Fibroblast of pulmonary artery (primary cell): Measurements from ENCODE around the gene TBC1D16.

Experiments
- DNase-seq: peaks from one replicate; pipeline ENCODE4 v3.0.0-alpha.2; 2010; ENCODE audit warnings: low read depth
- H3K4me3 ChIP-seq: replicated peaks from 2 replicates; pipeline ENCODE4 v1.5.1; 2011; ENCODE audit warnings: low read depth, mild to moderate bottlenecking, control low read depth, low read length, moderate library complexity
- TF ChIP-seq, protein P1 (sequence below): IDR thresholded peaks from 2 replicates; pipeline ENCODE4 v1.5.1; 2011; ENCODE audit warnings: mild to moderate bottlenecking, control low read depth, low read length, inconsistent platforms; ENCODE audit errors: missing control alignments

Gene TBC1D16

DNA sequence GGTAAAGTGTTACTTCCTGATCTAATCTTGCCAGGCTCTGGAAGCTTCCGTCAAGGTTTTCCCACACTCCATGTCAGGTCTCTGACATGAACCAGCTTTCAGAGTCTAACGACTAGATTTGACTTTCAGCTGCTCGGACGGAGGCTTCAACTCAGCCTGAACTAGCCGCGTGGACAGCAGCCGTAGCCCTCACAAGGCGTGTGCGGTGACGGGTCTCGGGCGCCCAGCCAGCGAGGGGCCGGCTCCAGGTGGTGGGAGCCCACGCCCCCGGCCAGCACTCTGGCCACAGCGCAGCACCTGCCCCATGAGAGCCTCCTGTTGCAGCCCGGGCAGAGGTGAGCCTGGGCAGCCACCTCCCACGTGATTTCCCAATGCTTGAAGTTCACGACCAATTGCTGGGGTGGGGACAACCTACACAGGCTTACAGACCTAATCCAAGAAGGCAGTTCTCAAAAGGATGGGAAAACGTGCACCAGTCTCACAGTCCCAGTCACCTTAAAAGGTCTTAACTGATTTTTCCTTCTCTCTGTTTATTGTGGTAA is 45.5 kb downstream of the TBC1D16 start:
- TF ChIP-seq, protein P1, sequence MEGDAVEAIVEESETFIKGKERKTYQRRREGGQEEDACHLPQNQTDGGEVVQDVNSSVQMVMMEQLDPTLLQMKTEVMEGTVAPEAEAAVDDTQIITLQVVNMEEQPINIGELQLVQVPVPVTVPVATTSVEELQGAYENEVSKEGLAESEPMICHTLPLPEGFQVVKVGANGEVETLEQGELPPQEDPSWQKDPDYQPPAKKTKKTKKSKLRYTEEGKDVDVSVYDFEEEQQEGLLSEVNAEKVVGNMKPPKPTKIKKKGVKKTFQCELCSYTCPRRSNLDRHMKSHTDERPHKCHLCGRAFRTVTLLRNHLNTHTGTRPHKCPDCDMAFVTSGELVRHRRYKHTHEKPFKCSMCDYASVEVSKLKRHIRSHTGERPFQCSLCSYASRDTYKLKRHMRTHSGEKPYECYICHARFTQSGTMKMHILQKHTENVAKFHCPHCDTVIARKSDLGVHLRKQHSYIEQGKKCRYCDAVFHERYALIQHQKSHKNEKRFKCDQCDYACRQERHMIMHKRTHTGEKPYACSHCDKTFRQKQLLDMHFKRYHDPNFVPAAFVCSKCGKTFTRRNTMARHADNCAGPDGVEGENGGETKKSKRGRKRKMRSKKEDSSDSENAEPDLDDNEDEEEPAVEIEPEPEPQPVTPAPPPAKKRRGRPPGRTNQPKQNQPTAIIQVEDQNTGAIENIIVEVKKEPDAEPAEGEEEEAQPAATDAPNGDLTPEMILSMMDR = no peak
- DNase-seq = no peak
- no peak overlapping the region for H3K4me3 ChIP-seq

DNA sequence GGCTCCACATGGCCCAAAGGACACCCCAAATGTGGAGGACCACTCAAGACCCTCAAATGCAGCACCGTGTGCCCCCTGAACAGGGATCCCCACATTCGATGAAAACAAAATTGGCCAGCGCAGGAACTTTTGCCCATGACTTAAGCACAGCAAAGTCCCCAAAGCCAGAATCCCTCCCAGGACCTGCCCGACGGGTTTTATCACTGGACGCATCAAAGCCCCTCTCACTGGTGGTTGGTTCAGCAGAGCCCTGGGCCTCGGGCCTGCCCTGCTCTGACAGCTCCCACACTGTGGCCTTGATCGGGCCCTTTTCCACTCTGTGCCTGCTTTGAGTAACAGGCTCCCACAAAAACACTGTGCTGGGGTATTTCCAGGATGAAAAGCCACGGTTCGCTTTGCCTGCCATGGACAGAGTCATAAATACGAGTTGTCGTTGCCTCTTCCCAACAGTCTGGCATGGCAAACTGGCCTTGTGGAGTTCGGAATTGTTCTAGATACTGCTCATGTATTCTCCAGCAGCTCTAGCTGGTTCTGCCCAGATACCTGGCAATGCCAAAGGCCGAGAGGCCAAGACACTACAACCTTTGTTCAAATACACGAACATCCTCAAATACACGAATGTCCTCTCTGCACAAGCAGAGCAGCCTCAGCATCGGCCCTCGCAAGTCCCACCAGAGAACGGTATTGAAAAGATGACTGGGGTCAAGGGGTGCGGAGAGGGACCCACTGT is 46.4 kb downstream of the TBC1D16 start:
- DNase-seq = no peak
- H3K4me3 ChIP-seq = no peak overlapping the region
- TF ChIP-seq, protein P1 = no peak

DNA sequence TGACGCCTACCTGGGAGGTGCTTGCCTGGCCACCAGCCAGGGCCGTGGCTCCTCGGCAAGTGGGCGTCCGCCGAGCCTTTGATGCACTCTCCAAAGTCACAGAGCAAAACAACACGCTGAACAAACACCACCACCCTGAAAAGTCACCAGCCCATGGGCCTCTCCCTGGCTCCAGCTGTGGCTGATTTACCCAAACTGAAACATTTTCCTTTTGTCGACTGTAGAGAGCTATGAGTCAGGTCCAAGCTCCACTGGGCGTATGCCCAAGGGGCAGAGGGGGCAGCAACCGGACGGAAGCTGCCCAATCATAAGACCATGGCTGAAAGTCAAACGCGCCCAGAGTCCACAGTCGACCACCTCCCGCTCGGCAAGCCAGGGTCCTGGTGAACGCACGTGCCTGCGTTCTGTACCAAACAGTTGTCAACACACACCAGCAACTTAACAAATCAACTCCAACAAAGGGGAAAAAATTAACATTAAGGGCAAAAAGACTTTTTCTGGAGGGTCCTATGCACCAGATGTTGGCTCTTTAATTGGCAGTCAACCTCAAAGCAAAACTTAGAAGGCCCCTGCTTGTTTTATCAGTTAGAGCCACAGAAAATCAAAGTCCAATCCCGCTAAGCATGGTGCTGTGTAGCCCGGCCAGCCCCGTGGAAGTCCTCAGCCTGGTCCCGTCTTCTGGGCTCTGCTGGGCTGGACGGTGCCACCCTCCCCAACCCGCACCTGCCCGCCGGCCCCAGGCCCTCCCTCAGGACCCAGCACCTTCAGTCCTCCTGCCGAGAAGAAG is 47.3 kb downstream of the TBC1D16 start:
- peak; percentile 76 for DNase-seq
- TF ChIP-seq, protein P1 = no peak

DNA sequence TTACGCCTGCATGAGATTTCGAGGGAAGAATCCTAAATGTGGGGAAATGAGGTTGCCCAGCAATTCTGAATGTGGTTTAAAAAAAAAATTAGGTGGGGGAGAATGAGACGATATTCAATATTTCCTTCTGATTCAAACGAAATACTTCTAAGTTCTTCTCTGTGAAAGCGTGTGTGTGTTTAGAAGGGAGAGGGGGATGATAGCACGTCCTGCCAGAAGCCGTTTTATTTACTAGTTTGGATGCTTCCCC is 47.8 kb downstream of the TBC1D16 start:
- H3K4me3 ChIP-seq = no peak overlapping the region
- DNase-seq = no peak
- TF ChIP-seq, protein P1 = no peak

More for the DNA sequence above, 47.3 kb downstream of the TBC1D16 start:
- H3K4me3 ChIP-seq = no peak overlapping the region

DNA sequence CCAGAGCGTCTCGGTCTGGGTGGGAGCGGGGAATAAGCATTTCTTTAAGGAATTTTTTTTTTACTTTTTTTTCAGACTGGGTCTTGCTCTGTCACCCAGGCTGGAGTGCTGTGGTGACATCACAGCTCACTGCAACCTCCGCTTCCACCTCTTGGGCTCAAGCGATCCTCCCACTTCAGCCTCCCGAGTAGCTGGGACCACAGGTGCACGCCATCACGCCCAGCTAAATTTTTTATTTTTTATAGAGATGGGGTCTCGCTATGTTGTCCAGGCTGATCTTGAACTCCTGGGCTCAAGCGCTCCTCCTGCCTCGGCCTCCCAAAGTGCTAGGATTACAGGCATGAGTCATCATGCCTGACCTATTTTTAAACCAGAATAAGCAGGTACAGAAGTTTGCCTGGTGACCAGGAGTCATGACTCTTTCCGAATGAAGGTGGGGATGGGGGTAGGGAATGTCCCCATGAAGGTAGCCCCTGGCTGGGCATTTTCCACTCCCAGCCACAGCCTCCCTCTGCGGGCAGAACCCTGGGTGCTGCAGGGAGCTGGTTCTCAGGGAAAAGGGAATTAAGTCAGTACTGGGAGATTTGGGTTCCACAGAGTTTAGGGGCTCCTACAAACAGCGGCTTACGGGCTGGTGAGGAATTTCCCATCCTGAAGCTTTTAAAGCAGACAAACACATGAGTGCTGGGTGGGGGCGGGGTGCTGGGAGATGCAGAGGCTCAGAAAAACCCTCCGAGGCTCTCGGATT is 48.3 kb downstream of the TBC1D16 start:
- H3K4me3 ChIP-seq = no peak overlapping the region
- TF ChIP-seq, protein P1 = no peak
- no peak for DNase-seq

DNA sequence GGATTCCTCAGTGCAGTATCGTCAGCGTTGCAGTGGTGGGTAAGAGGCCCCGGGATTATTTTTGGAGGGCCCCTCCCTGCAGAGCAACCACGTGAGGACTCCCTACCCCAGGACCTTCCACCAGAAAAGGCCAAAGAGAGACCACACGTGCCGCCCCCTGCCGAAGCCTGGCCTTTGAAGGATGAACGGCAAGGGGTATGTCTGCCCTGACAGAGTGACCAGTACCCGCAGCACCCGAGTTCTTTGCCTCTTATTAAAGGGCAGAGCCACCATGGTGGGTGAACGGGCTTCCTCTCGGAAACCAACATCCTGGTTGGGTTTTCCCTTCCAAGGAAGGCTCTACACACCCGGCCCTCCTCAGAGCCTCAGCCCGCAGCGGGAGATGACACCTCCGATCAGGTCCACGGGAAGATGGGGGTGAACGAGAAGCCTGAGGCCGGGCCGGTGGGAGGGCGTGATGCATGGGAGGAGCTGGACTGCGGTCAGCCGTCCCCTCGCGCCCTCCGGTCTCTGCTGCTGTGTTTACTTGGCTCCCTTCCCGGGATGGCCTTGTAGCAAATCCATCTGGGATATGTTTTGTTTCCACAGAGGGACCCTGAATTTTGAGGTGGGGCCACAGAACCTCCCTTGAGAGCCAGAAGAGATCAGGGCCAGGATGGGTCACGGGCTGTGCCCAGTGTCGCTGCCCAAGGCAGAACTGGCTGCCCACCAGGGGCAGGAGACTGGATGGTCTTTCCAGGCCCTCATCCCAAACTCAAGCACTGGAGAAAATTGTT is 49.1 kb downstream of the TBC1D16 start:
- TF ChIP-seq, protein P1 = no peak
- H3K4me3 ChIP-seq = no peak overlapping the region
- peak; percentile 38 for DNase-seq
